Hepatic stellate cell (primary cell): ENCODE measurements around the gene MYPN.

Source experiments
- DNase-seq: peaks from one replicate; pipeline ENCODE4 v3.0.0; 2011; ENCODE audit warnings: low spot score

Gene MYPN

GRCh38 chr10:68095153-68095552, 14.1 kb upstream of the MYPN start:
- peak; percentile 41 for DNase-seq

- DNase-seq: no peak
Observed at GRCh38 chr10:68096913-68097516, 12.3 kb upstream of the MYPN start.

- peak; percentile 29 for DNase-seq
Observed at GRCh38 chr10:68099736-68100135, 9.6 kb upstream of the MYPN start.

GRCh38 chr10:68101066-68101465, 8.2 kb upstream of the MYPN start:
- no peak for DNase-seq

- no peak for DNase-seq
Observed at GRCh38 chr10:68103261-68103878, 5.9 kb upstream of the MYPN start.

GRCh38 chr10:68103901-68104300, 5.4 kb upstream of the MYPN start:
- no peak for DNase-seq

- peak; percentile 37 for DNase-seq
Observed at GRCh38 chr10:68105820-68106219, 3.5 kb upstream of the MYPN start.

GRCh38 chr10:68106656-68107055, 2.6 kb upstream of the MYPN start:
- peak; percentile 44 for DNase-seq

- no peak for DNase-seq
Observed at GRCh38 chr10:68107651-68108050, 1.6 kb upstream of the MYPN start.

GRCh38 chr10:68108051-68108450, 1.2 kb upstream of the MYPN start:
- DNase-seq: no peak

GRCh38 chr10:68108653-68109052, 635 bp upstream of the MYPN start:
- no peak for DNase-seq

GRCh38 chr10:68110027-68110426, 739 bp downstream of the MYPN start:
- no peak for DNase-seq

GRCh38 chr10:68111584-68111983, 2.3 kb downstream of the MYPN start:
- no peak for DNase-seq

GRCh38 chr10:68112837-68113236, 3.5 kb downstream of the MYPN start:
- no peak for DNase-seq

- no peak for DNase-seq
Observed at GRCh38 chr10:68118657-68119056, 9.4 kb downstream of the MYPN start.

GRCh38 chr10:68121020-68121743, 11.9 kb downstream of the MYPN start:
- DNase-seq: no peak

GRCh38 chr10:68121852-68122251, 12.6 kb downstream of the MYPN start:
- DNase-seq: no peak

GRCh38 chr10:68124718-68125117, 15.4 kb downstream of the MYPN start:
- DNase-seq: no peak

- no peak for DNase-seq
Observed at GRCh38 chr10:68125772-68126171, 16.5 kb downstream of the MYPN start.

- no peak for DNase-seq
Observed at GRCh38 chr10:68128015-68128414, 18.7 kb downstream of the MYPN start.

GRCh38 chr10:68132391-68132790, 23.1 kb downstream of the MYPN start:
- no peak for DNase-seq

GRCh38 chr10:68133523-68133922, 24.2 kb downstream of the MYPN start:
- no peak for DNase-seq

GRCh38 chr10:68135362-68135761, 26.1 kb downstream of the MYPN start:
- DNase-seq: no peak
